Smooth muscle cell (in vitro differentiated cells): ENCODE data around the gene CBR1. TPM values are rescaled to one million over a fixed set of nuclear protein-coding genes. Genes with fewer than 3 reads are reported as not detected.

Experiments
- DNase-seq: peaks from one replicate; lab custom pipeline; 2025; ENCODE audit not compliant: unreplicated experiment; lab: John Stamatoyannopoulos, UW
- H2AFZ ChIP-seq: fragments of 200-600 bp; sonication (generic); 2 replicates; pipeline ENCODE4 v1.6.0; 2016; ENCODE audit warnings: antibody characterized with exemption, low read depth, mild to moderate bottlenecking
- H3F3A ChIP-seq: fragments of 200-600 bp; sonication (generic); 2 replicates; pipeline ENCODE4 v1.6.0; 2017; ENCODE audit warnings: antibody characterized with exemption, low read depth
- H3K27ac ChIP-seq: fragments of 200-600 bp; sonication (generic); 2 replicates; pipeline ENCODE4 v1.5.1; 2016; ENCODE audit warnings: low read depth, mild to moderate bottlenecking
- H3K27me3 ChIP-seq: fragments of 200-600 bp; sonication (generic); 2 replicates; pipeline ENCODE4 v1.6.1; 2016; ENCODE audit warnings: low read depth, mild to moderate bottlenecking
- H3K36me3 ChIP-seq: fragments of 200-600 bp; sonication (generic); 2 replicates; pipeline ENCODE4 v1.5.1; 2016; ENCODE audit warnings: low read depth
- H3K4me1 ChIP-seq: fragments of 200-600 bp; sonication (generic); 2 replicates; pipeline ENCODE4 v1.5.1; 2016; ENCODE audit warnings: low read depth
- H3K4me2 ChIP-seq: fragments of 200-600 bp; sonication (generic); 2 replicates; pipeline ENCODE4 v1.6.0; 2016; ENCODE audit warnings: mild to moderate bottlenecking
- H3K4me3 ChIP-seq: fragments of 200-600 bp; sonication (generic); 2 replicates; pipeline ENCODE4 v1.5.1; 2016; ENCODE audit warnings: mild to moderate bottlenecking
- H3K79me2 ChIP-seq: fragments of 200-600 bp; sonication (generic); 2 replicates; pipeline ENCODE4 v1.6.0; 2016; ENCODE audit warnings: low read depth, mild to moderate bottlenecking
- H3K9ac ChIP-seq: fragments of 200-600 bp; sonication (generic); 2 replicates; pipeline ENCODE4 v1.6.0; 2016; ENCODE audit warnings: low read depth
- H3K9me3 ChIP-seq: fragments of 200-600 bp; sonication (generic); replicated peaks from 2 replicates; pipeline ENCODE4 v1.5.1; 2016; ENCODE audit warnings: low read depth
- H4K20me1 ChIP-seq: fragments of 200-600 bp; sonication (generic); 2 replicates; pipeline ENCODE4 v1.6.0; 2016; ENCODE audit warnings: low read depth
- CTCF ChIP-seq: fragments of 200-600 bp; sonication (generic); IDR thresholded peaks from 2 replicates; pipeline ENCODE4 v1.5.1; 2017; ENCODE audit warnings: borderline replicate concordance, mild to moderate bottlenecking, antibody characterized with exemption; ENCODE audit not compliant: insufficient read depth, poor library complexity, severe bottlenecking
- WGBS: methylation state at CpG from one replicate; pipeline ENCODE4 v1.1.7; 2016; ENCODE audit warnings: low lambda C conversion rate; 5-methylcytosine and 5-hydroxymethylcytosine counted together
- polyA plus RNA-seq: library from polyadenylated mRNA; unstranded; fragments of >200 nt; fragmentation: Nextera tagmentation; extraction: Ambion mirVana; gene quantifications from 2 replicates; pipeline ENCODE4 v1.2.1, GENCODE V29; 2016
- total RNA-seq: library from RNA; depleted of rRNA; stranded (reverse); fragments of >200 nt; gene quantifications from 2 replicates; pipeline ENCODE4 v1.2.3, GENCODE V29; 2014

The CBR1 gene
- total and polyA plus RNA-seq, 2 experiments from 2014 or later = 67.1 to 90.7 TPM

- no peak for DNase-seq
Measured at GRCh38 chr21:36104317-36105300, 34.8 kb downstream of the CBR1 start.

GRCh38 chr21:36105327-36105842 lies 35.6 kb downstream of the CBR1 start:
- Histone ChIP-seq H3K27me3 (peaks cover 14% of the 10 kb centered on the region), H3K4me2 (no peak overlapping the region), H2AFZ (no peak overlapping the region), H4K20me1 (no peaks in the 10 kb centered on the region), H3K79me2 (no peaks in the 10 kb centered on the region), H3K36me3 (no peaks in the 10 kb centered on the region), H3K27ac (no peak overlapping the region), H3K4me1 (no peaks in the 10 kb centered on the region), H3K9ac (no peak overlapping the region), H3K4me3 (no peak overlapping the region), H3F3A (no peaks in the 10 kb centered on the region), H3K9me3 (no peaks in the 10 kb centered on the region)
- WGBS = 78% methylated on average over 4 of the region's 4 CpGs
- TF ChIP-seq CTCF = no peak
- DNase-seq = no peak

More at GRCh38 chr21:36104317-36105300, 34.8 kb downstream of the CBR1 start:
- no peaks in the 10 kb centered on the region for H3K9me3 ChIP-seq
- no peak overlapping the region for H3K4me2 ChIP-seq
- H3K4me1 ChIP-seq = no peaks in the 10 kb centered on the region
- H3K4me3 ChIP-seq = no peak overlapping the region
- no peaks in the 10 kb centered on the region for H3K36me3 ChIP-seq
- TF ChIP-seq CTCF = peak; percentile 33
- H3K9ac ChIP-seq = no peak overlapping the region
- H3F3A ChIP-seq = no peaks in the 10 kb centered on the region
- H2AFZ ChIP-seq = no peak overlapping the region
- H4K20me1 ChIP-seq = no peaks in the 10 kb centered on the region
- peaks cover 14% of the 10 kb centered on the region for H3K27me3 ChIP-seq
- H3K79me2 ChIP-seq = no peaks in the 10 kb centered on the region
- H3K27ac ChIP-seq = no peak overlapping the region
- 81% methylated on average over 29 of the region's 29 CpGs for WGBS

GRCh38 chr21:36109868-36110267 lies 40.0 kb downstream of the CBR1 start:
- H3F3A ChIP-seq = no peaks in the 10 kb centered on the region
- H3K9ac ChIP-seq = no peak overlapping the region
- H3K36me3 ChIP-seq = no peaks in the 10 kb centered on the region
- H3K4me3 ChIP-seq = no peak overlapping the region
- H3K79me2 ChIP-seq = no peaks in the 10 kb centered on the region
- H3K4me1 ChIP-seq = no peaks in the 10 kb centered on the region
- no peak overlapping the region for H3K4me2 ChIP-seq
- no peaks in the 10 kb centered on the region for H4K20me1 ChIP-seq
- DNase-seq = no peak
- no peak overlapping the region for H2AFZ ChIP-seq
- H3K27ac ChIP-seq = no peak overlapping the region
- peaks cover 14% of the 10 kb centered on the region for H3K27me3 ChIP-seq
- no peak for TF ChIP-seq CTCF
- H3K9me3 ChIP-seq = no peaks in the 10 kb centered on the region
- 94% methylated on average over 10 of the region's 10 CpGs for WGBS
